Caki2 (cell line): ENCODE data around the gene RAP2C. TPM values are rescaled to one million over a fixed set of nuclear protein-coding genes. Genes with fewer than 3 reads are reported as not detected.
"Not testable (repeated sequence)": the region's sequence is repeated elsewhere in the genome, so short reads cannot be mapped to it uniquely, and the experiment has no call there.

Experiments
- DNase-seq: peaks from one replicate; pipeline ENCODE4 v3.0.0-alpha.2; 2015; ENCODE audit warnings: low read depth
- in situ Hi-C: cut with HindIII; loops from 2 replicates; pipeline ENCODE4 v1.10.0; 2016; ENCODE audit warnings: low sequenced_read_pairs, low pct_unique_long_range_greater_than_20kb, mixed read lengths
- total RNA-seq: library from RNA; depleted of rRNA; stranded (reverse); fragments of >200 nt; shearing (Covaris generic); gene quantifications from 2 replicates; pipeline ENCODE4 v1.2.3, GENCODE V29; 2014; ENCODE audit warnings: low replicate concordance

RAP2C gene
- total RNA-seq, 1 experiment from 2014 or later = 12.0 TPM

- in situ Hi-C loops = no loop called here
- no peak for DNase-seq
Observed at GRCh38 chrX:132207996-132208395, 11.3 kb downstream of the RAP2C start.

DNA sequence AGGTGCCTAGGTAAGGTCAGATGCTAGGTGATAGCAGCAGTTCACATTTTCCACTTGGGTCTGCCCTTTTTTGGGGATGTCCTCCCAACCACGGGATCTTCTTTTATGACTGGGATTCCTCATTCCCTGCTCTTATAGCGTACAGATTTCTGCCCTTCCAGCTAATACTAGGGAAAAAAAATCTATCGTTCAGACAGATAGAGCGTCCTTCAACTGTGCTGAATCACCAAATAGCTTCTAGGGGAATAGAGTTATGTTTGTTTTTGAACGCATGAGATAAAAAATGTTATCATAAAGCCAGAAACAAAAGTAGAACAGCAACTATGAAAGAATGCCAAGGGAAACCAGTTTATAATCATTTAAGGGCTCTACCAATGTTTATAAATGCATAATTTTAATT, 13.0 kb downstream of the RAP2C start:
- DNase-seq = no peak
- in situ Hi-C loops = no loop called here

- in situ Hi-C loops = no loop called here
Observed at GRCh38 chrX:132204629-132205028, 14.6 kb downstream of the RAP2C start.

DNA sequence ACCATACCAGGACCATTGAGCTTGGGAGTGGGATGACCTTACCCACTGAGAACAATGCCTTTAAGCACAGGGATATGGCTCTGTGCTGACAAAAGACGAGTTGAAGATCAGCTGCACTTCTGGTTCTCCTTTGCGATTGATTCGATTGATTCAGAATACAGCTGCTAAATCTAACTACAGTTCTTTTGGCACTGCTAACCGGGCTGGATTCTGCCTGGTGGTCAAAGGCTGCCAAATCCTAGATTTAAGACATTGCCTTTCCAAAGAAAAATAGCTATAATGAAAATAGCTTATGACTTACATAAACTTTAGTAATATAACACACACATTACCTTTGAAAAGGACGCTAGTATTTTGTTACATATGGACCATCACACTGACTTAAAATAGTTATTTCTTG, 18.3 kb downstream of the RAP2C start:
- in situ Hi-C loops = no loop called here
- no peak for DNase-seq

More at GRCh38 chrX:132204629-132205028, 14.6 kb downstream of the RAP2C start:
- DNase-seq = no peak

DNA sequence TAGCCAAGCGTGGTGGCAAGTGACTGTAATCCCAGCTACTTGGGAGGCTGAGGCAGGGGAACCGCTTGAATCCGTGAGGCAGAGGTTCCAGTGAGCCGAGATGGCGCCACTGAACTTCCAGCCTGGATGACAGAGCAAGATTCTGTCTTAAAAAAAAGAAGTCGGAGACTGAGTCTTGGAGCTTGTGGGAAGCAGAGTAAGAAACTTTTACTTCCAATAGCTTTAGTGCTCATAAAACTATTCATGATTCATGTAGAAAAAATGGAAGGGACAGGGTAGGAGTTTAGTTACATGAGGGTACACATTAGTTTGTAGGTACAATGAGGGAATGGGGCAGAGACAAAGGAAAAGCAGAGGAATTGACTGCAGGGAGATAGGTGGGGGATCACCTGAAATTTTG, 19.3 kb downstream of the RAP2C start:
- in situ Hi-C loops = no loop called here

DNA sequence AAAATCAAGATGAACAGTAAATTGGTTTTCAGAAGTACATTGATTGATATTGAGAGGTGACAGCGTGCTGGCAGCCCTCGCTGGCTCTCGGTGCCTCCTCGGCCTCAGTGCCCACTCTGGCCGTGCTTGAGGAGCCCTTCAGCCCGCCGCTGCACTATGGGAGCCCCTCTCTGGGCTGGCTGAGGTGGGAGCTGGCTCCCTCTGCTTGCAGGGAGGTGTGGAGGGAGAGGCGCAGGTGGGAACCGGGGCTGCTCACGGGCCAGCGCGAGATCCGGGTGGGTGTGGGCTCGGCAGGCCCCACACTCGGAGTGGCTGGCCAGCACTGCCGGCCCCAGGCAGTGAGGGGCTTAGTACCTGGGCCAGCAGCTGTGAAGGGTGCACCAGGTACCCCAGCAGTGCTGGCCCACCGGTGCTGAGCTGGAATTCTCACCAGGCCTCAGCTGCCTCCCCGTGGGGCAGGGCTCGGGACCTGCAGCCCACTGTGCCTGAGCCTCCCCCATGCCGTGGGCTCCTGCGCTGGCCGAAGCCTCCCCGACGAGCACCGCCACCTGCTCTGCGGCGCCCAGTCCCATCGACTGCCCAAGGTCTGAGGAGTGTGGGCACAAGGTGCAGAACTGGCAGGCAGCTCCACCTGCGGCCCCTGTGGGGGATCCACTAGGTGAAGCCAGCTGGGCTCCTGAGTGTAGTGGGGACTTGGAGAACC, 25.2 kb downstream of the RAP2C start:
- in situ Hi-C loops = no loop called here
- DNase-seq = no peak

More for the DNA sequence above, 19.3 kb downstream of the RAP2C start:
- DNase-seq = no peak

DNA sequence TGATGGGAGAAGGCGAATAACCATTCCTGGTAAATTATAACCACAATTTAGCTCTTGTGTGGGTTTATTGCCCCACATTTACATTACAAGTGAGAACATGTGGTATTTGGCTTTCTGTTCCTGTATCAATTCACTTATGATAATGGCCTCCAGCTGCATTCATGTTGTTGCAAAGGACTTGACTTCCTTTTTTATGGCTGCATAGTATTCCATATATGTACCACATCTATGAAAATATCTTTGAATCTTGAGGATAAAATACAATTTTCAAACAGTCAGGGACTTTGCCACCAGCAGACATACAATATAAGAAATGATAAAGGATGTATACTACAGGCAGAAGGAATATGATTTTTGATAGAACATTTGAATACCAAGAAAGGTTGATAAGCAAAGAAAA, 27.3 kb downstream of the RAP2C start:
- in situ Hi-C loops = no loop called here
- DNase-seq = no peak

DNA sequence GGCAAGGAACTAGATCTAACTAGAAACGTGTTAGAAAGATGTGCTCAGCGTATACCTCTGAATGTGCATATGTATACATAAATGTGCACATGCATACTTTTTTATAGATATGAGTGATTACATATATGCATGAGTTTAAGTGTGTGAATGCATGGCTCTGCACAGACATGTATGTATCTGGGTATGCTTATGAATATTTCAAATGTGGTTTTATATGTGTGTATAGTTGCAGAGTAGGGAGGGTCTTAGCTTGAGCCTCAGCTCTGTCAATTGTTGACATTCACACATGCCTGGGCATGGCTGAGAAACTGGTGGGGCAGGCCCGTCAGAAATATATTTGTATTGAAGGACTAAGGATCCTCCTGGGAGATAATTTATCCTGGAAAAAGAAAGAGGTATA, 31.1 kb downstream of the RAP2C start:
- in situ Hi-C loops = no loop called here
- DNase-seq = no peak

- in situ Hi-C loops = no loop called here
- no peak for DNase-seq
Observed at GRCh38 chrX:132187451-132187850, 31.8 kb downstream of the RAP2C start.

- DNase-seq = no peak
- in situ Hi-C loops = no loop called here
Observed at GRCh38 chrX:132184871-132185270, 34.4 kb downstream of the RAP2C start.

DNA sequence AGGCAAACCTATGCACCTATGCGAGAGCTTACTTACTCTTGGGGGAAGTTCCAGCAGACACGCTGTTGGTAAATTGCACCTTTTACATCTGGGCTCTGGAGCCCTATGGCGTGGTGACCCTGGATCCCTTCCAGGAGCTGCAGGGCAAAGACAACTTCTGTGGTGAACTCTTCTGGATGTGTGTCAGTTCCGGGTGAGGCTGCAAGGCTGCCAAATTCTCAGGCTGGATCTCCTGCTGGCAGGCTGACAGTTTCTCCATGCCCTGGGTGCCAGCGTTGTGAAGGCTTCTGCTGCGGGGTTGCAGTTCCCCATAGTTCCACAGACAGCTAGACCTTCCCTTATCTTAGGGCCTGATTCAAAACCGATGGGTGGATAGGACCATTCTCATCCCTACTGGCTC, 37.9 kb downstream of the RAP2C start:
- no peak for DNase-seq
- in situ Hi-C loops = no loop called here

GRCh38 chrX:132180929-132181328, 38.3 kb downstream of the RAP2C start:
- in situ Hi-C loops = no loop called here
- DNase-seq = no peak

DNA sequence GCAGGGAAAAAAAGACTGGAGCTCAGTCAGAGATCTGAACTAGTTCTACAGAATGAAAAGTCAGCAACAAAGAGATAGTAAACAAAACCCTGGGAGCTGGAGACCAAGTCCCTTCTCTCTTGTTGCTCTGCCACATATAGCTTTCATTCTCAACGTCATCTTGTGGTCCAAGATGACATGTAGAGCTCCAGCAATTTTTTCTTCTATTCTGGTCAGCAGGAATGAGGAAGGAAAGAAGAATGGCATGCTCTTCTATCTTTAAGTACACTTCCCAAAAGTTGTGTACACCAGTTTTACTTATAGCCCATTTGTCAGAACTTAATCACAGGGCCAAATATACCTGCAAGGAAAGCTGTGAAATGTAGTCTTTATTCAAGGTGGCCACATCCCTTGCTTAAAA, 45.6 kb downstream of the RAP2C start:
- in situ Hi-C loops = no loop called here
- DNase-seq = no peak

GRCh38 chrX:132171881-132172280, 47.4 kb downstream of the RAP2C start:
- in situ Hi-C loops = no loop called here
- DNase-seq = no peak

DNA sequence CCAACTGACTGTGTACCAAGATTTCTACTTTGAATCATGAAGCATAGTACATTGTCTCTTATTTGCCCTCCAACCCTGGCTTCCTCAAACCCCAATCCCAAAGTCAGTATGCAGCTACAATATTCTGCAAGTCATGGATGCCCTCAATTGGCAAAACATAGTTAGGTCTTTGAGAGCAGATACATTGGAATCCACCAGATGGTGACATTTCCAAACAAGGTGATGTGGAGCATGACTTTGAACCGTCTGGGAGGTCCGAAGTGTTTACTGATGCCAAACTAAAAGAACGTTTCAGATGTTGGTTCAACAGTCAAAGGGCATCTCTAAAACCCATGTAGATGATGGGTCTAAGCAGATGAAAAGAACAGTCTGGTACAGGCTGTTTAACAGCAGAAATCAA, 47.8 kb downstream of the RAP2C start:
- in situ Hi-C loops = no loop called here
- DNase-seq = no peak

GRCh38 chrX:132169554-132169953, 49.7 kb downstream of the RAP2C start:
- in situ Hi-C loops = no loop called here
- no peak for DNase-seq

DNA sequence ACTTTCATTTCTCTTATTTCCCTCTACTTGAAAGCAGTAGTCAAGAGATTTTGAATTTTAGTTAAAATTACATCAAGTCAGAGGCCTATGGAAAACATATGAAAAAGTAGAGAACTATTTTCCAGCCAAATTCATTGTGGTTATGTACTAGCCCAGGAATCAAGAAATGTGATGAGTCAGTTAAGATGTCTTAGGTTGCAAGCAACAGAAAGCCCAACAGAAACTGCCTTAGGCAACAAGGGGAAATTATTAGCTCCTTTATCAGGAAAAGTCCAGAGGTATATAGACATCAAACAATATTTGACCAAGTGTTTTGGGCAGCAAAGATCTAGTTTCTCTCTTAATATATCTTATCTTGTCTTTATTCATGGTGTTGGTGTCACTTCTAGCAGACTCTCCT, 53.6 kb downstream of the RAP2C start:
- in situ Hi-C loops = no loop called here
- DNase-seq = no peak

- in situ Hi-C loops = no loop called here
- no peak for DNase-seq
Observed at GRCh38 chrX:132165005-132165404, 54.2 kb downstream of the RAP2C start.

DNA sequence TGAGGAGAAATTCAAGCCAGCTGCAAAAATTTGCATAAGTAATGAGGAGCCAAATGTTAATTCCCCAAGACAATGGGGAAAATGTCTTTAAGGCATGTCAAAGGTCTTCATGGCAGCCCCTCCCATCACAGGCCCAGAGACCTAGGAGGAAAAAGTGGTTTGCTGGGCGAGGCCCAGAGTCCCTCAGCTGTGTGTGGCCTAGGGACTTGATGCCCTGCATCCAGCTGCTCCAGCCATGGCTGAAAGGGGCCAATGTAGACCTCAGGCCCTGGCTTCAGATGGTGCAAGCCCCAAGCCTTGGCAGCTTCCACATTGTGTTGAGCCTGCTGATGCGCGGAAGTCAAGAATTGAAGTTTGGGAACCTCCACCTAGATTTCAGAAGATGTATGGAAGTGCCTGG, 56.2 kb downstream of the RAP2C start:
- in situ Hi-C loops, DNase-seq: not testable (repeated sequence)

GRCh38 chrX:132153166-132153565, 66.1 kb downstream of the RAP2C start:
- in situ Hi-C loops = no loop called here
- DNase-seq = no peak
